GM18868 (cell line): ENCODE measurements around the gene KCND3.

Source experiments
- ATAC-seq: cut with Tn5 transposase; IDR thresholded peaks from one replicate; pipeline ENCODE4 v1.9.1; 2021; ENCODE audit warnings: mild to moderate bottlenecking, moderate library complexity; ENCODE audit not compliant: unreplicated experiment

Gene KCND3

GRCh38 chr1:111921948-111922347, 67.5 kb downstream of the KCND3 start:
- no peak for ATAC-seq

- ATAC-seq, result no peak
These were observed 69.0 kb downstream of the KCND3 start for GRCh38 chr1:111920221-111921024.

DNA sequence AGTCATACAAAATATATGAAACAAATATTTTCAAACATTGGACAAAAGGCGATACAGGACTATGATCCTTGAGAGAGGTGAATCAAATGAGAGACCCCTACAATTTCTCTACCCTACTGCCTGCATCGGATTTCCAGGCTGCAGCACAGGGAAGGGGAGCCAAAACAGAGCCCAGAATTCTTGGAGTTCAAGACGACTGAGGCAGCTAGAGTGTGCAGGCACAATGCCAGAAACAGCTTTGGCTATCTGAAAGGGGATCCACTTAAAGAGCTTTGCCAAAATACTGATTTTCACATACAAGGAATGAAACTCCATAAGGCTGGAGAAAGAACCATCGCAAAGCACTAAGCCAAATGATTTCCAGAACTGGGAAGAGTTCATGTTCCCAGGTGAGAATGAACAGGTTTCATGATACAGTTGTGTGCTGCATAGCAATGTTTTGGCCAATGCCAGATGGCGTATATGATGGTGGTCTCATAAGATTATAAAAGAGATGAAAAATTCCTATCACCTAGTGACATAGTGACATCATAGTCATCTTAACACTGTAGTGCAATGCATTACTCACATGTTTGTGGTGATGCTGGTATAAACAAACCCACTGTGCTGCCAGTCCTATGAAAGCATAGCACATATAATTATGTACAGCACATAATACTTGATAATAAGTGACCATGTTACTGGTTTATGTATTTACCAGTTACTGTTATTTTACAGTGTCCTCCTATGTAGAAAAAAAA, 77.5 kb downstream of the KCND3 start:
- ATAC-seq, result no peak

DNA sequence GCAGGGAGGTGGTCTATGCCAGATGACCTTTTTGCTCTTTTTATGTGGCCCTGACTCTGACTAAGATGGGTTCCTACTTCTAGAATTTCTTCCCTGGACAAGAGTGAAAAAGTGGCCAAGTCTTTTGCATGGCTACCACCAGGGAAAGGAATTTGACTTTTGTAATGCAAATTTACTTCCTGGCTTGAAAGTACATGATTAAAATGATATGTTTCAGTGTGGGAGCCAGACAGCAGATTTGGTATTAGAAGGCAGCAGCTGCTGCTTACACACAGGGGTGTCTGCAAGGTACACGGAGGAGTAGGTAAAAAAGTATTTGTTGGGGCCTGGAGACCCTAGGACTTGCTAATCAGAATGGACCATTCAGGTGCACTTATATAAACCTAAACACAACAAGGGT, 78.4 kb downstream of the KCND3 start:
- no peak for ATAC-seq

DNA sequence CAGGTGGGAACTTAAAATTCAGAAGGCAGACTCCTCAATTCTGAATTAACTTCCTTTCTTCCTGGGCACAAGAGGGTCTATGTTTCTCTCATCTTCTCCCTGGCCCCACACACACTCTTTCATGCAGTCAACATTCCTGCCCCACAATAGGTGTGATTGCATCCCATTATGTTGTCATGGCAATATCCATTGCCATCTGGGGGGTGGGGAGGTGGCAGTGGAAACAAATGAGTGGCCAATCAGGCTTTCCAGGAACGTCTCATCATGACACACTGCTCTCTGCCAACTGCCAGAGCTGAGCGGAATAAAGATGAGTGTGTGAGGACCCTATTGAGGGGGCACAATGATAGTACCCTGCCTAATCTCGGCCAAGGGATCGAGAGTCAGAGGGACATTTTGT, 80.4 kb downstream of the KCND3 start:
- no peak for ATAC-seq

- ATAC-seq, result no peak
These were observed 81.4 kb downstream of the KCND3 start for GRCh38 chr1:111908011-111908621.

DNA sequence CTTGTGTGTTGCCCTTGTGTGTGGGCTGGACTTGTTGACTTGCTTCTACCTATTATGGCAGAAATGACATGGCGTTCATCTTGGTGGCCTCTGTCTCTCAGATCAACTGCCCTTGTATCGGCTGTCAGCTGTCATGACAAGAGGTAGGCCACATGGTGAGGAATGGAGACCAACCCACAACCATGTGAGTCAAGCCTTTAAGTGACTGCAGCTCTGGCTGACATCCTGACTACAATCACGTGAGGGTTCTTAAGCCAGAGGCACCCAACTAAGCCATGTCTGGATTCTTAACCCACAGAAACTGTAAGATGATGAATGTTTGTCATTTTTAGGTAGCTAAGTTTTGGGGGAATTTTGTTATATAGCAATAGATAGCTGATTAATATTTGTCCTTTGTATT, 82.1 kb downstream of the KCND3 start:
- ATAC-seq, result no peak

DNA sequence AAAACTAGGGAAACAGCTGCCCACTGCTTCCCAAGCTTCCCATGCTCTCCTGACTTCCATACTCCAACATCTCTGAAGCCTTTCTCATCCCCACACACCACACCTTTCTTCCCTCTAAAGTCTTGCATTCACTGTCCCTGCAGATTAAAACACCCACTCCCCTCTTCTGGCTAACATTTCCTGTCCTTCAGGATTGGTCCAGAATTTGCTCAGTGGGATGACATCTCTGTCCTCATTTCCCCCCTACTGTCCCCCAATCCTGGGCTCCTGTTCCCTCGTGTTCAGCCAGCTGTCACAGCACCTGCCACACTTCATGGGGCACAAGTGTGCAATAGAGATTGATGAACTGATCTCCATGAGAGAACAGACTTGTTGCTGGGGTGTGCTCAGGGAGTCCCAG, 82.7 kb downstream of the KCND3 start:
- no peak for ATAC-seq

- ATAC-seq, result no peak
These were observed 83.4 kb downstream of the KCND3 start for GRCh38 chr1:111906111-111906510.

GRCh38 chr1:111904478-111905218, 84.8 kb downstream of the KCND3 start:
- ATAC-seq, result peak; percentile 61

DNA sequence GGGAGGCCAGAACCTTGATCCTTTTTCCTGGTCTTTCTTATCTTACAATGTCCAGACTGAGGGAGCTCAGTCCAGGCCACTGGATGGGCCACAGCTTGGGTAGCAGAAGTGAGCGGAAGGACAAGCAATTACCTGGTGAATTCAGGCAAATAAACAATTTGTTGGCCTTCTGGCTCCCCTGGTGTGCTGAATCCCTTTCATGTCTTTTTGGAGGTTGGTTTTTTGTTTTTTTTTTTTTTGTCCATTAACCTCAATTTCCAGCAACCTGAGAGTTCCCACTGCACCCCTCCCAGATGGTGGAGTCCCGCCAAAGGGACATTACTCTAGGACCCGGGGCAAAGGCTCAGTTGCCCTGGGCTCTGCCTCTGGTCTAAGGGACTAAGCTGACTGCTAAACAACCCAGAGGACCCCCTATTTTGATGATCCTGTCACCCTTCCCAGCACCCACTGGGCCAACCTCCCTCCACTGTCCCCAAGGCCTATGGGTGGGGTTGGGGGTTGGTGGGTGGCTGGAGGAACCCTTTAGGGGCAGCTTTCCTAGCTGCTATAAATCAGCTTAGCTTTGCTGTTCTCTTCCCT, 85.5 kb downstream of the KCND3 start:
- no peak for ATAC-seq

DNA sequence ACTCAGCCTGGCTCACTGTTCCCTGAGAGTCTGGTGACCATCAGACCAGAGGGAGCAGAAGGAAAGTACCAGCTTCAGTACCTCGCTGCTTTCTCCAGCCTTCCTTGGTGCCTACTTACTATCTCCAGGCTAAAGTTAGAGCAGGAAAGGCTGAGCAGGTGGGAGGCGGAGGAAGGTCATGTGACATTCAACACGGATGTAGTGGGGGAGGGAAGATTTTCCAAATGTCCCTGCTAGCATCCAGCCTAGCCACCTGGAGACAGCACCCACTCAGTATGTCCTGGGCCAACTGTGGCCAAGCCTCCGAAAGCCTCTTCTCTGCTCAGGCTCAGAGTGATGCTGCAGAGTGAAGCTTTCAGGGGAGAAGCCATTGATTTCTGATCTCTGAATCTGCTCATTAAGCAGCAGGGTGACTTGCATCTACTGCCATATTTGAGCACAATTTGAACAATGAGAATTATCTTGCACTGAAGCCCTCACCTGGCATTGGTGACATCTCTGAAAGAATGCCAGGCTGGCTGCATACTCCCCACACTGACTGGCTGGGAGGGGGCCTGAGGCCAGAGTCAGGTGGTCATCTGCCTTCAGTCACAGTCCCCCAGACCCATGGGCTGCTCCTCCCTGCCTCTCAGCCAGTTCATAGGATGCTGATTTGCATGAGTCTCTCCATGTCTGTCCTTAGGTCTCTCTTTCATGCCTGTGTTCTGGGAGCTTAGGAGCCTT, 86.2 kb downstream of the KCND3 start:
- no peak for ATAC-seq

- ATAC-seq, result no peak
These were observed 94.0 kb downstream of the KCND3 start for GRCh38 chr1:111895469-111895868.

GRCh38 chr1:111895017-111895416, 94.5 kb downstream of the KCND3 start:
- no peak for ATAC-seq

- no peak for ATAC-seq
These were observed 95.0 kb downstream of the KCND3 start for GRCh38 chr1:111894497-111894896.

DNA sequence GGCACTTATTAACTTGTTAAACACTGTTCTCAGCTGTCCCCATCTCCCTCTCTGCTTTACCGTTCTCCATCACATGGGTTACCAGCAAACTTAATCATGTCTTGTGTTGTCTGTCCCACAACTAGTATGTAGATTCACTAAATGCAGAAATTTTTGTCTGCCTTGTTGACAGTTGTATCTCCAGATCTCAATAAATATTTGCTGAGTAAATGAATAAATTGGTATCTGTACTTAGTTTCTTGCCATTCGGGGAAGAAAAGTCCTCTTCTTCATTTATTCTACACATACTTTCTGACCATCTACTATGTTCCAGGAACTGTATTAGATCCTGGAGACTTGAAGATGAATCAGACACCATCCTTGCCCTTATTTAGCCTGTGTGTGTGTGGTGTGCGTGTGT, 97.9 kb downstream of the KCND3 start:
- ATAC-seq, result no peak

DNA sequence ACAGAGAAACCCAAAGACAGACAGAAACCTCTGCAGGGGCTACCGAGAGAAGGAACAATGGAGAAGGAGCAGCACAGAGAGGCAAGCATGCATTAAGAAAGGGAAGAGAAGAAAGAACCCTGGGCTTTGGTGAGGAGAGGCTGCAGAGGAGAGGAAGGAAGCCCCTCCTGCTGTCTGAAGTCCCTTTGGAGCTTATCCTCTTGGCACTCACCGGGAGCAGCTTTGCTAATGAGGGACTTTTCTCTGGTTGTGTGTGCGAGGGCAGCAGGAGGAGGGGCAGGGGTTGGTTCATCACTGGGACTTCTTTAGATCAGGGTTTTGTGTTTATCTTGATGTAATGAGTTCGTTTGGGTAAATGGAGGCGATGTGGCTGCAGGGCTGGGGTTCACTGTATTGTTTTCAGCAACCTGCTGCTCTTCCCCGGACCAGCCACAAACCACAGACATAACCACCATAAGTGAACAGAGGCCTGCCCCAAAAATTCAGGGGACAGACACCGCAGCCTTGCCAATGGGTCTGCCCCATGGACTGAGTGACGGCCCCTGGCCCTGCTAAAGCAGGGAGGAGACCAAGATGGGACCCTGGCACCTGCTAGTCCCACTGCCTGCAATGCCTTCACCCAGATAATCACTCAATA, 100.6 kb downstream of the KCND3 start:
- no peak for ATAC-seq

GRCh38 chr1:111887875-111888274, 101.6 kb downstream of the KCND3 start:
- no peak for ATAC-seq

GRCh38 chr1:111887385-111887784, 102.1 kb downstream of the KCND3 start:
- no peak for ATAC-seq

DNA sequence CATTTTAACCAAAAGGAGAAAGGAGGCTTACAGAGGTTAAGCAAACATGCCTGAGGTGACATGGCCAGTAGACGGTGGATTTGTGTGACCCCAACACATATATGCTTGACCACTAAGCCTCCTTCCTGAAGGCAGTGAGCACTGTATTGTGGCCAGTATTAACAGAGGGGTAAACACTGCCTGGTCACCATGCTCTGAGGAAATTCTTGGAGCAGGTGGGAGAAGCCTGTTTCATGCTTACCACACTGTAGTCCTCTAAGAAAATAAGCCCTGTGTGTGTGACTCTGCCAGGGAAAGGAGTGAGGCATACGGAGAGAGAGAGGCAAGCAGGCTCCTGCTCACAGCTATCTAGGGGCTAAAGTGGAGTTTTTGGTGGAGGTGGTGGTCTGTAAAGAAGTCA, 102.7 kb downstream of the KCND3 start:
- no peak for ATAC-seq
